Liver (tissue), 3 donors: ENCODE measurements around the gene ZC3HAV1.

Source experiments
- ATF3 ChIP-seq: IDR thresholded peaks from 2 replicates; pipeline ENCODE4 v1.6.1; 2016; ENCODE audit warnings: antibody characterized with exemption
- HNF4G ChIP-seq: IDR thresholded peaks from 2 replicates; pipeline ENCODE4 v1.6.1; 2016; ENCODE audit warnings: antibody characterized with exemption
- JUND ChIP-seq, 2 donors: IDR thresholded peaks; 2 replicates each; pipeline ENCODE4 v1.6.1; 2016; ENCODE audit warnings: antibody characterized with exemption in 2 of 2
- RXRA ChIP-seq, 2 donors: IDR thresholded peaks; 2 replicates each; pipeline ENCODE4 v1.6.1; 2017 to 2018; ENCODE audit warnings: antibody characterized with exemption in 2 of 2, mild to moderate bottlenecking in 1 of 2
- YY1 ChIP-seq: IDR thresholded peaks from 2 replicates; pipeline ENCODE4 v1.6.1; 2016; ENCODE audit warnings: antibody characterized with exemption, mild to moderate bottlenecking
- TF ChIP-seq, protein P1 (sequence below): fragments of 150-350 bp; IDR thresholded peaks from 2 replicates; pipeline ENCODE4 v1.5.1; 2017; ENCODE audit warnings: improper control_type of control experiment, low read depth, low read length; ENCODE audit not compliant: missing input control
- TF ChIP-seq, protein P2 (sequence below): IDR thresholded peaks from 2 replicates; pipeline ENCODE4 v1.6.1; 2016; ENCODE audit warnings: antibody characterized with exemption
- donor health status: healthy.
- donor health status: healthy.

GRCh38 chr7:139054101-139054500 is 55.4 kb downstream of the ZC3HAV1 start:
- TF ChIP-seq, protein P1, sequence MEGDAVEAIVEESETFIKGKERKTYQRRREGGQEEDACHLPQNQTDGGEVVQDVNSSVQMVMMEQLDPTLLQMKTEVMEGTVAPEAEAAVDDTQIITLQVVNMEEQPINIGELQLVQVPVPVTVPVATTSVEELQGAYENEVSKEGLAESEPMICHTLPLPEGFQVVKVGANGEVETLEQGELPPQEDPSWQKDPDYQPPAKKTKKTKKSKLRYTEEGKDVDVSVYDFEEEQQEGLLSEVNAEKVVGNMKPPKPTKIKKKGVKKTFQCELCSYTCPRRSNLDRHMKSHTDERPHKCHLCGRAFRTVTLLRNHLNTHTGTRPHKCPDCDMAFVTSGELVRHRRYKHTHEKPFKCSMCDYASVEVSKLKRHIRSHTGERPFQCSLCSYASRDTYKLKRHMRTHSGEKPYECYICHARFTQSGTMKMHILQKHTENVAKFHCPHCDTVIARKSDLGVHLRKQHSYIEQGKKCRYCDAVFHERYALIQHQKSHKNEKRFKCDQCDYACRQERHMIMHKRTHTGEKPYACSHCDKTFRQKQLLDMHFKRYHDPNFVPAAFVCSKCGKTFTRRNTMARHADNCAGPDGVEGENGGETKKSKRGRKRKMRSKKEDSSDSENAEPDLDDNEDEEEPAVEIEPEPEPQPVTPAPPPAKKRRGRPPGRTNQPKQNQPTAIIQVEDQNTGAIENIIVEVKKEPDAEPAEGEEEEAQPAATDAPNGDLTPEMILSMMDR = no peak
- TF ChIP-seq JUND (IDR thresholded peaks at IDR 0.05) (no peak), YY1 (no peak), HNF4G (no peak), RXRA (IDR thresholded peaks at IDR 0.05) (no peak), ATF3 (no peak)
- TF ChIP-seq, protein P2, sequence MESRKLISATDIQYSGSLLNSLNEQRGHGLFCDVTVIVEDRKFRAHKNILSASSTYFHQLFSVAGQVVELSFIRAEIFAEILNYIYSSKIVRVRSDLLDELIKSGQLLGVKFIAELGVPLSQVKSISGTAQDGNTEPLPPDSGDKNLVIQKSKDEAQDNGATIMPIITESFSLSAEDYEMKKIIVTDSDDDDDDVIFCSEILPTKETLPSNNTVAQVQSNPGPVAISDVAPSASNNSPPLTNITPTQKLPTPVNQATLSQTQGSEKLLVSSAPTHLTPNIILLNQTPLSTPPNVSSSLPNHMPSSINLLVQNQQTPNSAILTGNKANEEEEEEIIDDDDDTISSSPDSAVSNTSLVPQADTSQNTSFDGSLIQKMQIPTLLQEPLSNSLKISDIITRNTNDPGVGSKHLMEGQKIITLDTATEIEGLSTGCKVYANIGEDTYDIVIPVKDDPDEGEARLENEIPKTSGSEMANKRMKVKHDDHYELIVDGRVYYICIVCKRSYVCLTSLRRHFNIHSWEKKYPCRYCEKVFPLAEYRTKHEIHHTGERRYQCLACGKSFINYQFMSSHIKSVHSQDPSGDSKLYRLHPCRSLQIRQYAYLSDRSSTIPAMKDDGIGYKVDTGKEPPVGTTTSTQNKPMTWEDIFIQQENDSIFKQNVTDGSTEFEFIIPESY = no peak
